Activated naive CD4-positive, alpha-beta T cell treated with anti-CD3 and anti-CD28 coated beads, Interleukin-2, amount 50 U/mL, for 24 hours (primary cell): ENCODE results near the gene MCTP1.

Experiments
- H3K27ac Mint-ChIP-seq: one replicate; pipeline ENCODE4 v1.8.0; 2021; ENCODE audit warnings: mild to moderate bottlenecking, mixed read lengths
- H3K27me3 Mint-ChIP-seq: one replicate; pipeline ENCODE4 v1.8.0; 2021; ENCODE audit warnings: mixed read lengths
- H3K36me3 Mint-ChIP-seq: one replicate; pipeline ENCODE4 v1.8.0; 2021; ENCODE audit warnings: mixed read lengths
- H3K4me1 Mint-ChIP-seq: one replicate; pipeline ENCODE4 v1.8.0; 2021; ENCODE audit warnings: mixed read lengths
- H3K4me3 Mint-ChIP-seq: one replicate; pipeline ENCODE4 v1.8.0; 2021; ENCODE audit warnings: mild to moderate bottlenecking, mixed read lengths
- H3K9me3 Mint-ChIP-seq: one replicate; pipeline ENCODE4 v1.8.0; 2021; ENCODE audit warnings: mixed read lengths

The MCTP1 gene

DNA sequence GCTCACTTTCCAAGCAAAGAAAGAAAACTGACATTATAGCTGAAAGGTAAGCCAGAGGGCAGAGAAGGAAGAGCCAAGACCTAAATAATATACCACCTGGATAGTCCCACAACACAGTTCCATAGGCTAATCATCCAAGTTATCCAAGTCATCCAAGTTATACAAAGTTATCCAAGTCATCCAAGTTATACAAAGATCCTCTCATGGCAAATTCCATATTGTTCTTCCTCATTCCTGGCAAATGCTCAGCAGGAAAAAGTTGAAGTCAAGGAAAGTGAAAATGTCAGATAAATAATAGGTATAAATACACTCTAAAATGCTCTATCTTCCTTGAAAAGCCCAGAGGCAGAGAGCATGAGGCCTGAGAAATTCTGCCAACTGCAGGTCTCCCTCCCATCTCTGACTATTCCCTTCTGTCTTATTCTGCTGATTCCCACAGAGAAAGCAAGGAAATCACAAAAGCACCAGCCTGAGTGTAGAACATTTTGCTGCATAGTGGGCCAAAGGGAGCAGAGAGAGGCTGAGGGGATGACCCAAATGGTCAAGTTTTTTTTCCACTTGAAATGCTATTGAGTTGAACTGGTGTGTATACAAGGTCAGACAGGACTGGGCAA lies 12.5 kb downstream of the MCTP1 start:
- Mint-ChIP-seq H3K27me3 (peaks cover 16% of the 10 kb centered on the region), H3K36me3 (no peaks in the 10 kb centered on the region), H3K4me3 (no peak overlapping the region), H3K27ac (no peak overlapping the region), H3K9me3 (peaks cover 15% of the 10 kb centered on the region), H3K4me1 (no peaks in the 10 kb centered on the region)

DNA sequence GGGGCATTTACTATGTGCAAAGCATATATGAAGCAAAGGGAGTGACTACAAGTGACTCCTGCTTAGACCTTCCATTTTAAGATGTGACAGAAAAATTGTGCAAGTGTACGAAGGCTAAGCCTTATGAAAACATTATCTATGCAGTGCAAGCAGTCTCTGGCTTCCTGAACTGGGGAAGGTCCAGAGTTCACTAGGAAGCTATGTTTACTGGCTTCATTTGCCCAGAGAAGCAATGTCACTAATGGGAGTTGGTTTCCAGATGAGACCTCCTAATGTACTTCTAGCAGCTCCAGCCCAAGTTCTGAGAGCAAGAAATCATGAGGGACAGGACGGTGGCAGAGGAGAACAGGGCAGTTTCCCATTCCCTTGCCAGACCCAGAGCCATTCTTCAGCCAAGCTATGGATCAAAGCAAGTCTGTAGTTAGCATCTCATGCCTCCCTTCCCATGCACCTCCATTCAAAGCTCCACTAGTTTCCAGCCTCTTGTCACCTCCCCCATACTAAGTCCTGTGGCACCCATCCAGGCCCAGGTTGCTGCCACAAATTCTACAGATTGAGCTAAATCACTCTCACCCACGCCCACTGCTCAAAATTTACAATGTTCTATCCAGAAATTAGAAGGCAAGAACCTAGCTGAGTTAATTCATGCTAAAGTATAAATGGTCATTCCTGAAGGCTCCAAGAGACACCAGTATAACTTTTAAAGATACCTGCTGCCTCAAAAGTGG lies 21.8 kb downstream of the MCTP1 start:
- H3K9me3 Mint-ChIP-seq, result peaks cover 5% of the 10 kb centered on the region
- H3K4me1 Mint-ChIP-seq, result no peaks in the 10 kb centered on the region
- H3K27me3 Mint-ChIP-seq, result peaks cover 9% of the 10 kb centered on the region
- no peak overlapping the region for H3K4me3 Mint-ChIP-seq
- no peak overlapping the region for H3K27ac Mint-ChIP-seq
- no peaks in the 10 kb centered on the region for H3K36me3 Mint-ChIP-seq

DNA sequence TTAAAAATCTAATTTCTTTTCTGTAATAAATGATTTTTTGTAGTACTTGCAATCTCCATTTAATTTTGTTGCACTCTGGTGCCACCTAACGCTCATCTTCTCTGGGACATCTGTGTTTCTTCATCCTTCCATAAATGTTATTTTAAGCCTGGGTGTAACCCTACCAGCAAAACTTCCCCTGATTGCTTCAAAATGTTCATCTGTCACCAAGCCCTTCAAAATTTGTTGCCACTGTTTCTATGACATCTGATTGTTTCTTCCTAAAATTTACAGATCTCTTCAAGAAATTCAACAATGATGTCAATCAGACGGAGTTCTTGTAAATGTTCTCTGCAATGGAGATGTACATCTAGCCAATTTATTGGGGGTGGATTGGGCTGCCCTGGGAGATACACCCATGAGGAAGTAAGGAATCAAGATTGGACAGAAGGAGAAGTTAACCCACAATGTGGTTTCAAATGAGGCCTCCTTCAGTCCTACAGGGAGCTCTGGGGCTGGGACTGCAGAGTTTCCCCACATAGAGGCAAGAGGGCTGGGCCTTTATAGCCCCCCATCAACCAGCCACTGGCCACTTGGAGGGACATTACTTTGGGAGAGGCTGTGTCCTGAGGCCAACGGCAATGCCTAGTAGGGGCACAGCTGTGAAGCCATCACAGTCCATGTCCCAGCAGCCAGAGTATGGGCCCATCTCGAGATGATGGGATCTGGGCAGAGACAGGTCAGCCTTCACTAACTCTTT lies 23.3 kb downstream of the MCTP1 start:
- no peak overlapping the region for H3K4me3 Mint-ChIP-seq
- no peak overlapping the region for H3K27ac Mint-ChIP-seq
- H3K27me3 Mint-ChIP-seq, result peaks cover 3% of the 10 kb centered on the region
- H3K9me3 Mint-ChIP-seq, result no peaks in the 10 kb centered on the region
- H3K4me1 Mint-ChIP-seq, result no peaks in the 10 kb centered on the region
- no peaks in the 10 kb centered on the region for H3K36me3 Mint-ChIP-seq

GRCh38 chr5:95256991-95257390 lies 27.9 kb downstream of the MCTP1 start:
- Mint-ChIP-seq H3K4me1 (no peaks in the 10 kb centered on the region), H3K27ac (no peak overlapping the region), H3K4me3 (no peak overlapping the region), H3K27me3 (peaks cover 3% of the 10 kb centered on the region), H3K9me3 (no peaks in the 10 kb centered on the region), H3K36me3 (no peaks in the 10 kb centered on the region)

GRCh38 chr5:95256446-95256845 lies 28.4 kb downstream of the MCTP1 start:
- H3K27me3 Mint-ChIP-seq, result peaks cover 3% of the 10 kb centered on the region
- no peak overlapping the region for H3K27ac Mint-ChIP-seq
- no peak overlapping the region for H3K4me3 Mint-ChIP-seq
- no peaks in the 10 kb centered on the region for H3K36me3 Mint-ChIP-seq
- no peaks in the 10 kb centered on the region for H3K9me3 Mint-ChIP-seq
- H3K4me1 Mint-ChIP-seq, result no peaks in the 10 kb centered on the region

DNA sequence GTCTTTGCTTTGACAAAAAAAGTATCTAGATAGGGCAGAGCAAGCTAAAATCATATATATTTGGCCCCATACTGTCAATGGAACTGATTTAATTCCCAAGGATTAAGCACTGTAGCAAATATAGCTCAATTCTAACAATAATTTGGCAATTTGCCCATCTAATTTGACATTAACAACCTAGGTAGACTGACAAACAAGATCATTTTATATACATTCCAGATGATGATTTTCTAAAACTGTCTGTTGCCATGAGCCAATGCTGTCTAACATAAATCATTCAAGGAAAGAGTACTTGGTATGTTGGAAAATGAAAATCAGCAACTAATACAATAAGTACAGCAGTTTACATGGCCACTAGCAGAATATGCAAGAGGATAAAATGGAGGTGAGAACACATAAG lies 32.1 kb downstream of the MCTP1 start:
- H3K27ac Mint-ChIP-seq, result no peak overlapping the region
- H3K9me3 Mint-ChIP-seq, result no peaks in the 10 kb centered on the region
- no peaks in the 10 kb centered on the region for H3K4me1 Mint-ChIP-seq
- no peaks in the 10 kb centered on the region for H3K36me3 Mint-ChIP-seq
- peaks cover 2% of the 10 kb centered on the region for H3K27me3 Mint-ChIP-seq
- H3K4me3 Mint-ChIP-seq, result no peak overlapping the region

GRCh38 chr5:95251185-95251584 lies 33.7 kb downstream of the MCTP1 start:
- Mint-ChIP-seq H3K4me3 (no peak overlapping the region), H3K4me1 (no peaks in the 10 kb centered on the region), H3K27me3 (peaks cover 3% of the 10 kb centered on the region), H3K9me3 (no peaks in the 10 kb centered on the region), H3K36me3 (no peaks in the 10 kb centered on the region), H3K27ac (no peak overlapping the region)

GRCh38 chr5:95244479-95244878 lies 40.4 kb downstream of the MCTP1 start:
- no peak overlapping the region for H3K4me3 Mint-ChIP-seq
- no peaks in the 10 kb centered on the region for H3K36me3 Mint-ChIP-seq
- no peaks in the 10 kb centered on the region for H3K4me1 Mint-ChIP-seq
- H3K27me3 Mint-ChIP-seq, result peaks cover 6% of the 10 kb centered on the region
- H3K9me3 Mint-ChIP-seq, result peaks cover 9% of the 10 kb centered on the region
- H3K27ac Mint-ChIP-seq, result no peak overlapping the region

- H3K9me3 Mint-ChIP-seq, result peaks cover 9% of the 10 kb centered on the region
- peaks cover 2% of the 10 kb centered on the region for H3K27me3 Mint-ChIP-seq
- no peak overlapping the region for H3K4me3 Mint-ChIP-seq
- no peaks in the 10 kb centered on the region for H3K4me1 Mint-ChIP-seq
- no peaks in the 10 kb centered on the region for H3K36me3 Mint-ChIP-seq
- no peak overlapping the region for H3K27ac Mint-ChIP-seq
These were observed 43.3 kb downstream of the MCTP1 start for GRCh38 chr5:95241635-95242034.

DNA sequence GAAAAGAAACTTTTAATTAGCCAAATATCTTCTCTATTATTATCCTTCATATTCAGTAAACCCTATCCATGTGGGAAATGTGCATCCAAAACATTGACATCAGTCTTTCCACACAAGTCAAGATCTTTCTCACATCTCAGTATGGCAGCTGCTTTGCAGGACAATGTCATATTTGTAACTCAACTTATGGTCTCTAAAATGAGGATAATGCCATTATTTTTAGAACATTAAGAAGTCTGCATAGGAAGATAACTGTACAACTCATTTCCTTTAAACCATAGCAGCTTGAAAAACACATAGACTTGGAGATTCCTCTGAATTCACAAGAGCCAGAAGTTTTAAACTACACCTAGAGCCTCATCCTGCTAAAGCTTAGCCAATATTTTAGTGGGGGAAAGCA lies 43.7 kb downstream of the MCTP1 start:
- H3K27me3 Mint-ChIP-seq, result peaks cover 2% of the 10 kb centered on the region
- no peak overlapping the region for H3K4me3 Mint-ChIP-seq
- H3K36me3 Mint-ChIP-seq, result no peaks in the 10 kb centered on the region
- H3K4me1 Mint-ChIP-seq, result no peaks in the 10 kb centered on the region
- H3K9me3 Mint-ChIP-seq, result peaks cover 9% of the 10 kb centered on the region
- H3K27ac Mint-ChIP-seq, result no peak overlapping the region

DNA sequence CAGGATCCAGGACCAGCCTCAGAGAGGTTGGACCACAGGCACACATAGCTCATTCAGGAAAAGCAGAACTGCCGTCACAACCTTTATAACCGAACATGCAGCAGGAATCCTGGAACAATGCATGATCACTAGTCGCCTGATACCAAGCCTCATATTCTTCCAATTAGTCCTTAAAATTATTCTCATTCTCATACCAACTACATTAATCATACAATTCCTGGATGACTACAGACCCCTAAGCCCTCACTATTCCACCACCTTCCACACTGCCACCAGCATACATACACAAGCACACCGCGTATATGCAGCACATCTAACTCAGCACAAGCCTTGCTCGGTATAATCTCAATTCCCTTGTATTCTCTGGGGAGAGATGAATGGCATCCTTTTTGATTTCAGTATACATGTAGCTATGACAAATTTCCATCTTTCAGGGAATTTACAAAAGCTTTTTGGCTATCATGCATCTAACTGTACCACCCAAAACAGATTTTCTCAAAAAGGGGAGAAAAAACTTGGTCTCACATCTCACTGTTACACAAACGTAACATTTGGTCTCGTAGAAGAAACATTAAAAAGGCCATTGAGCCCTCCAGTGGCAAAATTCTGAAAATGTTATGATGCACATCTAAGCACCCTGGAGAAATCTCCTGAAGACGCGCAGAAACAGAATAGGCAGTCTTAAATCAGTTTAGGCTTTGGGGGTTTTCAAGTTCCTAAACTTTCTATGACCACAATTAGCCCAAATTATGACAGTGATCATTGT lies 46.2 kb downstream of the MCTP1 start:
- Mint-ChIP-seq H3K27me3 (peaks cover 2% of the 10 kb centered on the region), H3K4me3 (no peak overlapping the region)

GRCh38 chr5:95237324-95237723 lies 47.6 kb downstream of the MCTP1 start:
- Mint-ChIP-seq H3K4me3 (no peak overlapping the region), H3K9me3 (no peaks in the 10 kb centered on the region)

More for the DNA sequence above, 46.2 kb downstream of the MCTP1 start:
- no peak overlapping the region for H3K27ac Mint-ChIP-seq
- H3K4me1 Mint-ChIP-seq, result no peaks in the 10 kb centered on the region
- no peaks in the 10 kb centered on the region for H3K36me3 Mint-ChIP-seq
- peaks cover 9% of the 10 kb centered on the region for H3K9me3 Mint-ChIP-seq

DNA sequence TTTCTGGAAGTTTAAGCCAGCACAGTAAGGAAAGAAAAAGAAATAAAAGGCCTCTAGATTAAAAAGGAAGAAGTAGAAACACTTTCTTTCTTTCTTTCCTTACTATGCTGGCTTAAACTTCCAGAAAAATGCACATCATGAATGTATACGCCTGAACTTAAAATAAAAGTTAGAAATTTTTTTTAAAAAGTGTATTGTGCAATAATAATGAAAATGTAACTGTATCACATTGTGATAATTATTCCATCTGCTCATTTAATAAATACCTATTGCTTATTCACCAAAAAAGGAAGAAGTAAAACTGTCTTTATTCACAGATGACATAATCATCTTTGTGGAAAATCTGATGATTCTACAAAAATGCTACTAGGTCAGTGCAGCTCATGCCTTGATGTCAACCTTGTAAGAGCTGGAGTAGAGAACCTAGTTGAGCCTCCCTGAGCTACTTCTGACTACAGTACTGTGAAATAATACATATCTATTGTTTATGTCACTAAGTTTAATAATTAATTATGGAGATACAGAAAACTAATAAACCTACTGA lies 49.4 kb downstream of the MCTP1 start:
- Mint-ChIP-seq H3K27me3 (no peaks in the 10 kb centered on the region), H3K36me3 (no peaks in the 10 kb centered on the region), H3K9me3 (peaks cover 4% of the 10 kb centered on the region), H3K4me1 (no peaks in the 10 kb centered on the region), H3K4me3 (no peak overlapping the region), H3K27ac (no peak overlapping the region)

More at GRCh38 chr5:95237324-95237723, 47.6 kb downstream of the MCTP1 start:
- Mint-ChIP-seq H3K27ac (no peak overlapping the region), H3K4me1 (no peaks in the 10 kb centered on the region), H3K27me3 (no peaks in the 10 kb centered on the region), H3K36me3 (no peaks in the 10 kb centered on the region)

DNA sequence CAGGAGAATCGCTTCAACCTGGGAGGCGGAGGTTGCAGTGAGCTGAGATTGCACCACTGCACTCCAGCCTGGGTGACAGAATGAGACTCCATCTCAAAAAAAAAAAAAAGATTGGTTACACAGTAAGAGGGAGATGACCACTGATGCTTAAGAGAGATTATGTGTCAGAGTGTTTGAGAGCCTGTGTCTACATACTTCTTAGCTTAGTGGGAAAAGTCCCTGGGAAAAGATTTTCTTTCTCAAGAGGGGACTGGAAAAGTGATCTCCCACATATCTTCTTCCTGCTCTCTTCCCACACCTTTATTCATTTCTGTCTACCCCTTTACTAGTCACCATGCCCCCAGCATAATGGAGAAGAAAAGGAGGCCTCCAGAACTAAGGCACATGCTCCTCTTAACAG lies 55.2 kb downstream of the MCTP1 start:
- Mint-ChIP-seq H3K9me3 (peaks cover 4% of the 10 kb centered on the region), H3K4me1 (no peaks in the 10 kb centered on the region), H3K4me3 (no peak overlapping the region), H3K27ac (no peak overlapping the region), H3K36me3 (no peaks in the 10 kb centered on the region), H3K27me3 (no peaks in the 10 kb centered on the region)

- Mint-ChIP-seq H3K9me3 (peaks cover under 1% of the 10 kb centered on the region), H3K4me1 (no peaks in the 10 kb centered on the region), H3K4me3 (no peak overlapping the region), H3K27me3 (no peaks in the 10 kb centered on the region), H3K27ac (no peak overlapping the region), H3K36me3 (no peaks in the 10 kb centered on the region)
These were observed 60.0 kb downstream of the MCTP1 start for GRCh38 chr5:95224701-95225459.
